T-helper 2 cell treated with Interferon-gamma antibody and Interleukin-4, amounts not matched to agents 5 μg/mL and 100 μg/mL, for 36 hours (primary cell): ENCODE results near the gene H2BK1.

Experiments
- DNase-seq: peaks from one replicate; pipeline ENCODE4 v3.0.0; 2021; ENCODE audit warnings: low spot score
- H3K27ac Mint-ChIP-seq: one replicate; pipeline ENCODE4 v1.8.0; 2021; ENCODE audit warnings: mild to moderate bottlenecking, mixed read lengths
- H3K27me3 Mint-ChIP-seq: one replicate; pipeline ENCODE4 v1.8.0; 2021; ENCODE audit warnings: low read depth, mixed read lengths
- H3K36me3 Mint-ChIP-seq: one replicate; pipeline ENCODE4 v1.8.0; 2021; ENCODE audit warnings: low read depth, mixed read lengths
- H3K4me1 Mint-ChIP-seq: one replicate; pipeline ENCODE4 v1.8.0; 2021; ENCODE audit warnings: low read depth, mixed read lengths
- H3K4me3 Mint-ChIP-seq: one replicate; pipeline ENCODE4 v1.8.0; 2022; ENCODE audit warnings: mild to moderate bottlenecking, moderate library complexity, mixed read lengths
- H3K9me3 Mint-ChIP-seq: one replicate; pipeline ENCODE4 v1.8.0; 2021; ENCODE audit warnings: mixed read lengths

H2BK1 gene

DNA sequence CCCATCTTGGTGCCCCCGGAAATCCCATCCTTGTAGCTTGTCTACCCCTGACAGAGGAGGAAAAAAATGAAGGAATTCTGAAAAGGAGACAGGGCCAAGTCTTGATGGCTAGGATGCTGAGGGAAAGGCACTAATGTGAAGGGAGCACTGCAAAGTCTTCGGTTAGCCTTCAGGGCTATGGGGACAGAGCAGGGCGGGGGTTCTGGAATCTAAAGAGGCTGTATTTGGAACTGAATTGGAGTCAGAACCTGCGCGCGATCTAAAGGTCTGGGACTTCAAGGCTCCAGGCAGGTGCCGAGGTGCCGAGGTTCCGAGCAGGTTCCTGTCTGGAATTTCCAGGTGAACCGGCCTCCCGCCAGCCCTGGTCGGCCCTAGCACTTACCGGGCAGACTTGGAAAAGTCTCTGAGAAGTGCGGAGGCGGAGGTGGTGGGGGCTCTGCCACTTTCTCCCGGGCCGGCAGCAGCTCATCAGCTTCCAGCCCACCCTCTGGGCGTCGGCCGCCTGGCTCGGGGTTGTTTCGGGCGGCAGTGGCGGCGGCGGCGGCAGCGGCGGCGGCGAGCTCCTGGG lies 43.6 kb downstream of the H2BK1 start:
- H3K27me3 Mint-ChIP-seq, result peaks cover 40% of the 10 kb centered on the region
- H3K4me3 Mint-ChIP-seq, result peak overlapping the region; percentile 17
- H3K27ac Mint-ChIP-seq, result no peak overlapping the region
- no peaks in the 10 kb centered on the region for H3K36me3 Mint-ChIP-seq
- DNase-seq, result no peak
- H3K9me3 Mint-ChIP-seq, result no peaks in the 10 kb centered on the region
- H3K4me1 Mint-ChIP-seq, result peaks cover 4% of the 10 kb centered on the region

DNA sequence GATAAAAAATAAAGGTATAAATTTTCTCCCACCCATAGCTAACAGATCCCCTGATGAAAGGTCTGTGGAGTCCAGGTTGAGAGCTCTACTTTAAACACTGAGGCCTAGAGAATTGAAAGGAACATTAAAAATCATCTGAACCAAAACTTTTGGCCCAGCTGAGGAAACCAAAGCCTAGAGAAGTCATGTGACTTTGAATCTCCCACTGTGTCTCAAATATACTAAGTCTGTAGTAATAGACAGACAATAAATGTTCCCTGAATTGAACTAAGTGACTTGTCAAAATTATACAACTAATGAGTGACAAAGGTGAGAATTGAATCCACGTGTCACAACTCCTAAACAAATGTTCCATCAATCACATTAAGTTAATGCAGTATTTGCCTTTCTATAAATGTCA lies 48.5 kb downstream of the H2BK1 start:
- H3K4me3 Mint-ChIP-seq, result no peak overlapping the region
- H3K27me3 Mint-ChIP-seq, result peaks cover 17% of the 10 kb centered on the region
- no peaks in the 10 kb centered on the region for H3K4me1 Mint-ChIP-seq
- no peaks in the 10 kb centered on the region for H3K9me3 Mint-ChIP-seq
- H3K27ac Mint-ChIP-seq, result no peak overlapping the region
- H3K36me3 Mint-ChIP-seq, result no peaks in the 10 kb centered on the region
- no peak for DNase-seq
